ENCODE data around the gene SERTAD3.

The SERTAD3 gene

DNA sequence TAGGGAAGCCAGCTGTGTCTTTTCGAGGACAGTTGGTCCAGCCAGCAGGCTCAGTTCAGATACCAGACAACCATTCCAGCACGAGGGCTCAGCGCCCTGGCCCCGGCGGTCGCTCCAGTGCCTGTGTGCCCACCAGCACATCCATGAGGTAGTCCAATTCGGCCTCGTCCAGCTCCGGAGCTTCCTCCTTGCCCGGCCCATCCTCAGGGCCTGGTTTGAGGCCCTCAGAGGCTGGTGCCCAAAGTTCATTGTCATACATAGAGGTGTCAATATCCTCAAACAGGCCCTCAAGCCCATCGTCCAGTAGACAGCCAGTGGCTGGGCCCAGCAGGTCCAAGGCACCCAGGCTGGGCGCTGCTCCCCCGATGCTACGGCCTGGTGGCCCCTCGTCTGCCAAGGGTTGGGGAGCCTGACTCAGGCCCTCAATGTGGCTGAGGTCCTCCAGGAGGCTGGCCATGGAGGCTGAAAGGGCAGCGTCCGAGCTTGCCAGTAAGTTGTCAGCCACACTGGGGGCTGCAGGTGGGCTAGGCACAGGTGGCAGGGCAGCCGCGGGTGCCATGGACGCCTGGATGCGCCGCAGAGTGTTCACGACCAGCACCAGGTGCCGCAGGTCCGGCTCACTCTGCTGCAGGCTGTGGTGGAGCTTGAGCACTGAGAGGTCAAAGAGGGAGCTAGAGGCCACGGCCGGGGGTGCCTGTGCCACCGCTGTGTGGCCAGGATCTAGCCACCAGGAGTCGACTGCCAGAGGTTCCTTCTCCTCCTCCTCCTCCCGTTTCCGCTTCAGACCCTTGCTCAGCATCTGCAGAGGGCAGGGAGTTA, 21.2 kb downstream of the SERTAD3 start:
- no peak for DNase-seq (ENCODE audit: low read depth)
- H3K4me3 ChIP-seq (ENCODE audit: low read depth, low read length): no peak overlapping the region
- TF ChIP-seq, protein P1, sequence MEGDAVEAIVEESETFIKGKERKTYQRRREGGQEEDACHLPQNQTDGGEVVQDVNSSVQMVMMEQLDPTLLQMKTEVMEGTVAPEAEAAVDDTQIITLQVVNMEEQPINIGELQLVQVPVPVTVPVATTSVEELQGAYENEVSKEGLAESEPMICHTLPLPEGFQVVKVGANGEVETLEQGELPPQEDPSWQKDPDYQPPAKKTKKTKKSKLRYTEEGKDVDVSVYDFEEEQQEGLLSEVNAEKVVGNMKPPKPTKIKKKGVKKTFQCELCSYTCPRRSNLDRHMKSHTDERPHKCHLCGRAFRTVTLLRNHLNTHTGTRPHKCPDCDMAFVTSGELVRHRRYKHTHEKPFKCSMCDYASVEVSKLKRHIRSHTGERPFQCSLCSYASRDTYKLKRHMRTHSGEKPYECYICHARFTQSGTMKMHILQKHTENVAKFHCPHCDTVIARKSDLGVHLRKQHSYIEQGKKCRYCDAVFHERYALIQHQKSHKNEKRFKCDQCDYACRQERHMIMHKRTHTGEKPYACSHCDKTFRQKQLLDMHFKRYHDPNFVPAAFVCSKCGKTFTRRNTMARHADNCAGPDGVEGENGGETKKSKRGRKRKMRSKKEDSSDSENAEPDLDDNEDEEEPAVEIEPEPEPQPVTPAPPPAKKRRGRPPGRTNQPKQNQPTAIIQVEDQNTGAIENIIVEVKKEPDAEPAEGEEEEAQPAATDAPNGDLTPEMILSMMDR (IDR thresholded peaks at IDR 0.05; ENCODE audit: control insufficient read depth, extremely low read depth, insufficient read depth): no peak

DNA sequence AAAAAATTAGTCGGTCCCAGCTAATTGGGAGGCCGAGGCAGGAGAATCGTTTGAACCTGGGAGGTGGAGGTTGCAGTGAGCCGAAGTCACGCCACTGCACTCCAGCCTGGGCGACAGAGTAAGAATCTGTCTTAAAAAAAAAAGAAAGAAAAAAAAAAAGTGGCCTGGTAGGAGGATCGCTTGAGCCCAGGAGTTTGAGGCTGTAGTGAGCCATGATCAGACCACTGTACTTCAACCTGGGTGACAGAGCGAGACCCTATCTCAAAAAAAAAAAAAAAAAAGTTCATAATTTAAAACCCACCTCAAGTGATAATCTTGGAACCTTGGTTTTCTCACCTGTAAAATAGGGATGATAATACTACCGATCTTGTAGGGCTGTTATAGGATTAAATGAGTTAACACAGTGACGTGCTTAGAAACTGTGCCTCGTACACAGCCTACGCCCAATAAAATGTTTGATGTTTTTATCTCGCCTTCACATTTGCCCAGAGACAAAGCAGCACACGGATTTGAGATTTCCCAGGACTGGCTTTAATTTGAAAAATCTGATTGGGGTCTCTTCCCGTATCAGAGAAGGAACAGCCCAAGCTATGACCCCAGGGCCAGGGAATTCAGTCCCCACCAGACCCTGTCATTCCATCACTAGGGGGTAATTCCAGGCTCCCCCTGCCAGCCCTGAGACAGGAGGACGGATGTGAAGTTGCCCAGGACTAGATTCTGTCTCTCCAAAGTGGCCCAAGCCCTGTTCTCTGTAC, 22.0 kb downstream of the SERTAD3 start:
- TF ChIP-seq, protein P1 (IDR thresholded peaks at IDR 0.05; ENCODE audit: control insufficient read depth, extremely low read depth, insufficient read depth): no peak
- no peak overlapping the region for H3K4me3 ChIP-seq (ENCODE audit: low read depth, low read length)
- no peak for DNase-seq (ENCODE audit: low read depth)

- peak; percentile 75 for DNase-seq (ENCODE audit: low read depth)
- TF ChIP-seq, protein P1 (IDR thresholded peaks at IDR 0.05; ENCODE audit: control insufficient read depth, extremely low read depth, insufficient read depth): peak; percentile 85
Observed at GRCh38 chr19:40420766-40421765, 23.1 kb downstream of the SERTAD3 start.

GRCh38 chr19:40420451-40420765, 23.7 kb downstream of the SERTAD3 start:
- TF ChIP-seq, protein P1 (IDR thresholded peaks at IDR 0.05; ENCODE audit: control insufficient read depth, extremely low read depth, insufficient read depth): no peak

More at GRCh38 chr19:40420766-40421765, 23.1 kb downstream of the SERTAD3 start:
- H3K4me3 ChIP-seq (ENCODE audit: low read depth, low read length): peak overlapping the region; percentile 67

GRCh38 chr19:40419780-40420179, 24.4 kb downstream of the SERTAD3 start:
- TF ChIP-seq, protein P1 (IDR thresholded peaks at IDR 0.05; ENCODE audit: control insufficient read depth, extremely low read depth, insufficient read depth): no peak
- H3K4me3 ChIP-seq (ENCODE audit: low read depth, low read length): no peak overlapping the region
- no peak for DNase-seq (ENCODE audit: low read depth)

More at GRCh38 chr19:40420451-40420765, 23.7 kb downstream of the SERTAD3 start:
- peak overlapping the region; percentile 67 for H3K4me3 ChIP-seq (ENCODE audit: low read depth, low read length)
- no peak for DNase-seq (ENCODE audit: low read depth)

DNA sequence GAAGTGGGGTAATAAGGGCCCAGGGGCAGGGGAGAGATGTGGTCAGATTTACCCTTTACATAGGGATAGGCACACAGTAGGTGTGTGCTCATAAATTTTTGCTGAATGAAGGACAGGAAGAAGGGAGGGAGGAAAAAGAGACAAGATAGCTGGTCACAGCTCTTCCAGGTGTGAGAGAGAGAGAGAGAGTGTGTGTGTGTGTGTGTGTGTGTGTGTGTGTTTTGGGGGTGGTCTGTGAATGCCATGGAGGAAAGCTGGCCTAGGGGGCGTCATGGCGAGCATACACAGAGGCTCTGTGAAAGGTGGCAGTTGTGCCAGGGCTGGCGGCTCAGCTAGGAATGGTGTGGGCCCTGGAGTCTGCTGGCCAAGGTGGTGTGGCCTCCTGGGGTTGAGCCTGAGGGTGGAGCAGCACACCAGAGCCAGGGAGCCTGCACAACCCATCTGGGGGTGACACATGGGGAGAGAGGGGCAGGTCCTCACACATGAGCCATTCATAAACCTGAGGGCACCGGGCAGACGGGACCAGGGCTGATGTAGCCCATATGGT, 25.0 kb downstream of the SERTAD3 start:
- no peak overlapping the region for H3K4me3 ChIP-seq (ENCODE audit: low read depth, low read length)
- TF ChIP-seq, protein P1 (IDR thresholded peaks at IDR 0.05; ENCODE audit: control insufficient read depth, extremely low read depth, insufficient read depth): no peak

More for the DNA sequence above, 25.0 kb downstream of the SERTAD3 start:
- no peak for DNase-seq (ENCODE audit: low read depth)
